GM19395 (cell line): Measurements from ENCODE around the gene GALNT5.
"Not testable (repeated sequence)": the region's sequence is repeated elsewhere in the genome, so short reads cannot be mapped to it uniquely, and the experiment has no call there.

Source experiments
- ATAC-seq: cut with Tn5 transposase; IDR thresholded peaks from one replicate; pipeline ENCODE4 v1.9.1; 2021; ENCODE audit warnings: mild to moderate bottlenecking, moderate library complexity; ENCODE audit not compliant: unreplicated experiment

The GALNT5 gene

GRCh38 chr2:157324331-157324843 lies 66.9 kb downstream of the GALNT5 start:
- no peak for ATAC-seq

- ATAC-seq: no peak
These were observed 68.3 kb downstream of the GALNT5 start, which contains the start of gene ERMN for GRCh38 chr2:157325786-157326185. Gene ERMN (minus strand): TSS chr2:157325824. CDS start chr2:157325642, 182 bp downstream.

- ATAC-seq: no peak
These were observed 69.2 kb downstream of the GALNT5 start for GRCh38 chr2:157326698-157327097.

GRCh38 chr2:157327200-157327599 lies 69.7 kb downstream of the GALNT5 start:
- ATAC-seq: peak; percentile 30

- ATAC-seq: peak; percentile 99
These were observed 70.4 kb downstream of the GALNT5 start for GRCh38 chr2:157327621-157328500.

GRCh38 chr2:157329524-157329923 lies 72.0 kb downstream of the GALNT5 start:
- ATAC-seq: no peak

GRCh38 chr2:157333304-157334047 lies 76.0 kb downstream of the GALNT5 start:
- ATAC-seq: no peak

- no peak for ATAC-seq
These were observed 76.8 kb downstream of the GALNT5 start for GRCh38 chr2:157334335-157334734.

- no peak for ATAC-seq
These were observed 77.3 kb downstream of the GALNT5 start for GRCh38 chr2:157334797-157335196.

GRCh38 chr2:157336137-157337010 lies 78.9 kb downstream of the GALNT5 start:
- peak; percentile 54 for ATAC-seq

- ATAC-seq: no peak
These were observed 80.5 kb downstream of the GALNT5 start for GRCh38 chr2:157337978-157338377.

GRCh38 chr2:157339965-157340655 lies 82.6 kb downstream of the GALNT5 start:
- ATAC-seq: no peak

- not testable (repeated sequence) for ATAC-seq
These were observed 83.9 kb downstream of the GALNT5 start for GRCh38 chr2:157341381-157341780.

GRCh38 chr2:157345647-157346389 lies 88.3 kb downstream of the GALNT5 start:
- ATAC-seq: no peak

- ATAC-seq: no peak
These were observed 90.9 kb downstream of the GALNT5 start for GRCh38 chr2:157348291-157348921.

- no peak for ATAC-seq
These were observed 92.5 kb downstream of the GALNT5 start for GRCh38 chr2:157349949-157350515.

- ATAC-seq: no peak
These were observed 98.1 kb downstream of the GALNT5 start for GRCh38 chr2:157355618-157356017.

GRCh38 chr2:157359628-157360027 lies 102.1 kb downstream of the GALNT5 start:
- ATAC-seq: no peak

- ATAC-seq: no peak
These were observed 104.0 kb downstream of the GALNT5 start for GRCh38 chr2:157361526-157361925.
